ENCODE data around the gene FOXP1. TPM values are rescaled to one million over a fixed set of nuclear protein-coding genes. Genes with fewer than 3 reads are reported as not detected.

The FOXP1 gene
- total and polyA plus RNA-seq, 2 donors (not counting 1 experiment from before 2014, with no cell fraction given): 91.1 to 508 TPM

DNA sequence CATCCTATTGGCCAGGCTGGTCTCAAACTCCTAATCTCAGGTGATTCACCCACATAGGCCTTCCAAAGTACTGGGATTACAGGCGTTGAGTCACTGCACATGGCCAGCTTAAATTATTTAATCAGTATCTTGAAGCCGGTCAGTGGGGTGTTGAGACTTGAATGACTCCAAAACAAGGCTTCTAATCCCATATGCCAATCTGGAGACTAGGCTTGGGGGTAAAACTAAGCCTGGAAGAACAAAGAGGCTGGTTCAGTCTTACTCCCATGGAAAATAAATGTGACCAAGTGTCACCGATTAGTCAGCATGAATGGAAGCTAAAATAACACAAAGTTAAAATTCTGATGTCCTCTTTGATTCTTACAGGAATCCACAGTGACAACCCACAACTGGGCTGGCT is 509.1 kb downstream of the FOXP1 start:
- Histone ChIP-seq H3K9ac (ENCODE audit: low read length) (no peak overlapping the region), H3K9me3 (ENCODE audit: control extremely low read depth in 1 of 3, control insufficient read depth in 2 of 3, insufficient read depth in 1 of 3, low read length in 2 of 3) (no peaks in the 10 kb centered on the region), H3K4me3 (ENCODE audit: control extremely low read depth in 1 of 5, extremely low read depth in 1 of 5, insufficient read depth in 1 of 5, low read depth in 2 of 5, low read length in 4 of 5) (no peak overlapping the region), H4K20me1 (ENCODE audit: control insufficient read depth, insufficient read depth, low read length, poor library complexity, severe bottlenecking) (peaks cover 45% of the 10 kb centered on the region), H3K4me1 (ENCODE audit: control insufficient read depth in 2 of 2, insufficient read depth in 2 of 2, low read length in 2 of 2) (peaks cover 53 to 64% of the 10 kb centered on the region in 2 donors), H3K4me2 (replicated peaks; ENCODE audit: low read depth, low read length, poor library complexity, severe bottlenecking) (no peak overlapping the region), H3K79me2 (ENCODE audit: control insufficient read depth, insufficient read depth, low read length) (peaks cover 96% of the 10 kb centered on the region), H3K27me3 (replicated peaks in 1 of 4; ENCODE audit: control extremely low read depth in 1 of 4, control insufficient read depth in 3 of 4, insufficient read depth in 4 of 4, low read length in 3 of 4) (no peaks in the 10 kb centered on the region), H2AFZ (ENCODE audit: insufficient read depth, low read depth, low read length, poor library complexity, severe bottlenecking) (no peak overlapping the region), H3K27ac (ENCODE audit: low read length in 2 of 2) (peak overlapping the region in 1 of 2 donors; percentile 47), H3K36me3 (replicated peaks in 1 of 2; ENCODE audit: control extremely low read depth in 1 of 2, control insufficient read depth in 1 of 2, extremely low read depth in 1 of 2, insufficient read depth in 2 of 2, low read length in 1 of 2) (peaks cover 0 to 10% of the 10 kb centered on the region in 2 experiments)
- ATAC-seq (ENCODE audit: low read depth) (no peak), DNase-seq (no peak)
- ChIA-PET POLR2A (no interaction called here), CTCF (interaction anchor here (1.6 to 1.8 kb wide), 2 partner anchors 70 to 287 kb away, joined by 3 to 6 read pairs; no protein-coding TSS in a partner anchor)
- H3K27ac Mint-ChIP-seq: peak overlapping the region; percentile 62
- TF ChIP-seq EZH2 (IDR thresholded peaks at IDR 0.05; ENCODE audit: borderline replicate concordance, insufficient read depth, low read depth, low read length, poor library complexity, severe bottlenecking): no peak
- TF ChIP-seq, protein P1, sequence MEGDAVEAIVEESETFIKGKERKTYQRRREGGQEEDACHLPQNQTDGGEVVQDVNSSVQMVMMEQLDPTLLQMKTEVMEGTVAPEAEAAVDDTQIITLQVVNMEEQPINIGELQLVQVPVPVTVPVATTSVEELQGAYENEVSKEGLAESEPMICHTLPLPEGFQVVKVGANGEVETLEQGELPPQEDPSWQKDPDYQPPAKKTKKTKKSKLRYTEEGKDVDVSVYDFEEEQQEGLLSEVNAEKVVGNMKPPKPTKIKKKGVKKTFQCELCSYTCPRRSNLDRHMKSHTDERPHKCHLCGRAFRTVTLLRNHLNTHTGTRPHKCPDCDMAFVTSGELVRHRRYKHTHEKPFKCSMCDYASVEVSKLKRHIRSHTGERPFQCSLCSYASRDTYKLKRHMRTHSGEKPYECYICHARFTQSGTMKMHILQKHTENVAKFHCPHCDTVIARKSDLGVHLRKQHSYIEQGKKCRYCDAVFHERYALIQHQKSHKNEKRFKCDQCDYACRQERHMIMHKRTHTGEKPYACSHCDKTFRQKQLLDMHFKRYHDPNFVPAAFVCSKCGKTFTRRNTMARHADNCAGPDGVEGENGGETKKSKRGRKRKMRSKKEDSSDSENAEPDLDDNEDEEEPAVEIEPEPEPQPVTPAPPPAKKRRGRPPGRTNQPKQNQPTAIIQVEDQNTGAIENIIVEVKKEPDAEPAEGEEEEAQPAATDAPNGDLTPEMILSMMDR (IDR thresholded peaks at IDR 0.05): no peak
- H3K4me3 Mint-ChIP-seq: no peak overlapping the region
- intact Hi-C loops (cut with micrococcal nuclease): loop anchor here (10.0 kb wide), 1 partner anchor 520 kb away; no protein-coding TSS in a partner anchor
- no CpG with 5 or more reads among the region's 3 CpGs for WGBS (ENCODE audit: insufficient coverage)
- no peaks in the 10 kb centered on the region for H3K27me3 Mint-ChIP-seq
- H3K9me3 Mint-ChIP-seq (ENCODE audit: insufficient read depth): no peaks in the 10 kb centered on the region
- H3K4me1 Mint-ChIP-seq: peaks cover 86% of the 10 kb centered on the region

DNA sequence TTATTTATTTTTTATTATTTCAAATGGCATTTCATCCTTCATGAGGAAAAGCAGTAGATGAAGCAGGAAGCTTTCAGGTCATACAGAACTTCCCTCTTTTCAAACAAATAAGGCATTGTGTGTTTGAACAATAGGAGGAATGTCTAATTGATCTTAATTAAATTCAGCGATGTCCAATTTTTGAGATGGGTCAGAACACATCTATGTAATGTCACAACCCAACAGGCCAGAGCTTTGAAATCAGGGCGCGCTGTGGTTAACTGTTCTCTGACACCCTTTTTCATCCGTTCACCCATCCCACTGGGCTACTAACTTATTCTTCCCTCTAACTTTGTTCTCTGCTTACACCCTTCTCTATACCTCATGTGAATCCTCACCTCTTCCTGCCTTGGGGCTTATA is 510.5 kb downstream of the FOXP1 start:
- Mint-ChIP-seq H3K27me3 (no peaks in the 10 kb centered on the region), H3K9me3 (ENCODE audit: insufficient read depth) (no peaks in the 10 kb centered on the region), H3K4me1 (peaks cover 84% of the 10 kb centered on the region), H3K4me3 (no peak overlapping the region), H3K27ac (peak overlapping the region; percentile 79)
- H3K9me3 ChIP-seq (ENCODE audit: control extremely low read depth in 1 of 3, control insufficient read depth in 2 of 3, insufficient read depth in 1 of 3, low read length in 2 of 3): no peaks in the 10 kb centered on the region
- peaks cover 49 to 63% of the 10 kb centered on the region in 2 donors for H3K4me1 ChIP-seq (ENCODE audit: control insufficient read depth in 2 of 2, insufficient read depth in 2 of 2, low read length in 2 of 2)
- POLR2A ChIA-PET: no interaction called here
- peaks cover 96% of the 10 kb centered on the region for H3K79me2 ChIP-seq (ENCODE audit: control insufficient read depth, insufficient read depth, low read length)
- no peak for DNase-seq
- H3K36me3 ChIP-seq (replicated peaks in 1 of 2; ENCODE audit: control extremely low read depth in 1 of 2, control insufficient read depth in 1 of 2, extremely low read depth in 1 of 2, insufficient read depth in 2 of 2, low read length in 1 of 2): peaks cover 0 to 10% of the 10 kb centered on the region in 2 experiments
- CTCF ChIA-PET: interaction anchor here (1.0 kb wide), 1 partner anchor 9 kb away, joined by 4 read pairs; no protein-coding TSS in a partner anchor
- 98% methylated on average over 4 of the region's 4 CpGs for WGBS (ENCODE audit: insufficient coverage)
- no peak for TF ChIP-seq EZH2 (IDR thresholded peaks at IDR 0.05; ENCODE audit: borderline replicate concordance, insufficient read depth, low read depth, low read length, poor library complexity, severe bottlenecking)
- TF ChIP-seq, protein P1 (IDR thresholded peaks at IDR 0.05): no peak
- H3K9ac ChIP-seq (ENCODE audit: low read length): no peak overlapping the region
- H3K4me3 ChIP-seq (ENCODE audit: control extremely low read depth in 1 of 5, extremely low read depth in 1 of 5, insufficient read depth in 1 of 5, low read depth in 2 of 5, low read length in 4 of 5): no peak overlapping the region
- no peak for ATAC-seq (ENCODE audit: low read depth)
- H2AFZ ChIP-seq (ENCODE audit: insufficient read depth, low read depth, low read length, poor library complexity, severe bottlenecking): no peak overlapping the region
- peak overlapping the region in 1 of 2 donors; percentile 77 for H3K27ac ChIP-seq (ENCODE audit: low read length in 2 of 2)
- no peak overlapping the region for H3K4me2 ChIP-seq (replicated peaks; ENCODE audit: low read depth, low read length, poor library complexity, severe bottlenecking)
- no peaks in the 10 kb centered on the region for H3K27me3 ChIP-seq (replicated peaks in 1 of 4; ENCODE audit: control extremely low read depth in 1 of 4, control insufficient read depth in 3 of 4, insufficient read depth in 4 of 4, low read length in 3 of 4)
- H4K20me1 ChIP-seq (ENCODE audit: control insufficient read depth, insufficient read depth, low read length, poor library complexity, severe bottlenecking): peaks cover 36% of the 10 kb centered on the region
- intact Hi-C loops (cut with micrococcal nuclease): loop anchor here (10.0 kb wide), 1 partner anchor 518 kb away; no protein-coding TSS in a partner anchor

Data from B cell (primary cell).